GM18861 (cell line): ENCODE data around the gene PDF.

Source experiments
- ATAC-seq: cut with Tn5 transposase; IDR thresholded peaks from one replicate; pipeline ENCODE4 v1.9.1; 2021; ENCODE audit not compliant: unreplicated experiment

The PDF gene

GRCh38 chr16:69285240-69285639 is 45.1 kb downstream of the PDF start:
- no peak for ATAC-seq

- ATAC-seq, result no peak
Observed at GRCh38 chr16:69283851-69284250, 46.5 kb downstream of the PDF start.

- no peak for ATAC-seq
Observed at GRCh38 chr16:69277413-69277812, 53.0 kb downstream of the PDF start.
